LNCAP (cell line): ENCODE measurements around the gene MOGAT2.

Experiments
- CTCF ChIP-seq: fragments of 450-650 bp; IDR thresholded peaks from 2 replicates; pipeline ENCODE4 v1.5.1; 2017; ENCODE audit warnings: mild to moderate bottlenecking

MOGAT2 gene

GRCh38 chr11:75735181-75735845, 17.7 kb downstream of the MOGAT2 start:
- no peak for TF ChIP-seq CTCF

- TF ChIP-seq CTCF = no peak
Measured at GRCh38 chr11:75737314-75737713, 19.7 kb downstream of the MOGAT2 start.

DNA sequence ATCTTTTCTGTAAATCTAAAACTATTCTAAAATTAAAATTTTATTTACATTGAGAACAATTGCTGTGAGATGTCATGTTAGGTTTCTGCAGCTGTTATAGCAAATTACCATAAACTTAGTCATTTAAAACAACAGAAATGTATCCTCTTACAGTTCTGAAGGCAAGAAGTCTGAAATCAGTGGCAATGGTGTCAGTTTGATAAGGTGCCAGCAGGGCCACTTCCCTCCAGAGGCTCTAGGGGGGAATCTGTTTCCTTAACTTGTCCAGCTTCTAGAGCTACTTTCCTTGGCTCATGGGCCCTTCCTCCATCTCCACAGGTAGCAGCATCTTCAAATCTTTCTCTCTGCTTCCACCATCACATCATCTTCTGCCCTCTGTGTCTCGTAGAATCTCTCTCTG, 23.0 kb downstream of the MOGAT2 start:
- TF ChIP-seq CTCF = no peak

DNA sequence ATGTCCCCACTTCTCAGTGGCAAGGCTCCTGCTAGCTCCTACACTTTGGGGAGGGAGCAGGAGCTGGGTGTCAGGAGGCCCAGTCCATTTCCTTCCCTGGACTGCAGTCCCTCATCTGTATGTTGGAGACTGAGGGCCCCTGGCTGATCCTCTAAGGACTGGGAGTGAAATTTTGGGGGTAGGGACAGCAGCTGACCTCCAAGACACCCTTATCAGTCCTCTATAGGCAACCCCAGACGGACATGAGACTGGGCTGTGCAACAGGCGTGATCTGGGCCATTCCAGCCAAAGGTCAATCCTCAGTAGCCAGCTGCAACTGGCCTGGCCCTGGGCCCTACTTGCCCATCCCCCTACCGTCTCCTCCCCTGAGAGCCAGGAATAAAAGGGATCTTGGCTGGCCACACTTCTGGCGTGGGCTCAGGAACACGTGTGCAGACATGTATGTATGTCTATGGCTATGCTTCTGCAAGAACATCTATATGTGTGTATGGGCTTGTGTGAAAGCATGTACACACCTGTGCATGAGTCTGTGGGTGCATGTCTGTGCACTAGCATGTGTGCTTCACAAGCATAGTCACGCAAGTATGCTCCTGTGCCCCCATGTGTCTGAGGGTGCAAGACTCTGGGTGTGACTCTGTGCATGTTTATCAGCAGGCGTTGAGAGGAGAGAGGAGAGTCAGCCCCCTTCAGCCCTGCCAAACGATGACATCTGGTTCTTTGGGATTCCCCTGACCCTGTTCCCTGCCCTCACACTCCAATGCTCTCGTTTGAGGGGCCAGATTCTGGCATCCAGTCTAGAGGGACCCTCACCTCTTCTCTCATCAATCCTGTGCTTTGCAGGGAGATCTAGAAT, 26.3 kb downstream of the MOGAT2 start:
- TF ChIP-seq CTCF = no peak

GRCh38 chr11:75745807-75746206, 28.2 kb downstream of the MOGAT2 start:
- TF ChIP-seq CTCF = no peak

GRCh38 chr11:75757651-75758050, 40.0 kb downstream of the MOGAT2 start:
- no peak for TF ChIP-seq CTCF

DNA sequence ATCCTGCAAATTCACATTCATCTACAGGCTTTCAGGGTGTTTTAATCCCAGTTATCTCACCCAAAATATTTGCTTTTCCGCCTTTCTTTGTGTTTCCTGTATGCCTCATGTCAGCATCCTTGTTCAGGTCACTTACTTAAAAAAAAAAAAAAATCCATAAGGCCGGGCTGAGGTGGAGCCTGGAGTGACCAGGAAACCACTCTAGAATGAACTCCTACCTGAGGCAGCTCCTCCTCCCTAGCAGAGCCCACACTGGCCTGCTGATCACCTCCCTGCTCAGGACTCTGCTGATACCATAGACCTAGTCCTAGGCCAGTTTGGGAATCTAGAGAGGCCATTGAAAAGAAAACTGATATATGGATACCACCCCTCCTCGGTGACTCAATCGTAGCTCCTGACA, 42.2 kb downstream of the MOGAT2 start:
- TF ChIP-seq CTCF = no peak
